Measurements from ENCODE around the gene ZBTB7B. TPM values are rescaled to one million over a fixed set of nuclear protein-coding genes. Genes with fewer than 3 reads are reported as not detected.

The ZBTB7B gene
- total and polyA plus RNA-seq, 9 of the 15 experiments (the other 6 are each of a cell fraction or from before 2014, with no cell fraction given) = 0.04 to 46.5 (median 15.2) TPM

DNA sequence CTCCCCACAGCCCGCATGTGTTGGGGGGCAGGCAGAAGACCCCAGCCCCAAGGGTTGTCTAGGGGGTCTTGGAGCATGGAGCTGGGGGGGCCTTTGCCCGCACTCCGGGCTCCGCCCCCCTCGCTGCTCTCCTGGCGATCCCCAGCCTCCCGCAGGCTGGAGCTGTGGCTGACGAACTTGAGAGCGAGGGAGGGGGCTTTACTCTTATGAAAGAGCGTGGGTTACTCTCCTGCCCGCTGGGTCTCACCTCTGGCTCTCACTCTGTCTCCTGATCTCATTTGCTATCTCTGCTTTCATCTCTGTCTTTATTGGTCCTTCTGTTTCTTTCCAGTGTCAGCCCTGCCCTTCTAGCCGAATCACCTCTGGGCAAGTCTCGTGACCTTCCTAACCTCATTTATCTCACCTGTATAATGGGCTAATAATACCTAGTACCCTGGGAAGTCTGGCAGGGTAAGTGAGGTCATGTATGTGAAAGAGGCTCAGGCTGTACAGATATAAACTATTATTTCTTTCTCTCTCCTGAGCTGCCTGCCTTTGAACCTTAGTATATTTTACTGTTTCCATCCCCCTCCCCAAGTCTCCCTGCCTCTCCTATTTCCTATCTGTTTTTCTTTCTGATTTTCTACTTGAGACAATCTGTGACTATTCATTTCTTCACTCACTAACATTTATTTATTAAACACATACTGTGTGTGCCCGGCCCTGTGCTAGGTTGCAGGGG lies 61.7 kb downstream of the ZBTB7B start (continued):
- TF ChIP-seq, protein P1, sequence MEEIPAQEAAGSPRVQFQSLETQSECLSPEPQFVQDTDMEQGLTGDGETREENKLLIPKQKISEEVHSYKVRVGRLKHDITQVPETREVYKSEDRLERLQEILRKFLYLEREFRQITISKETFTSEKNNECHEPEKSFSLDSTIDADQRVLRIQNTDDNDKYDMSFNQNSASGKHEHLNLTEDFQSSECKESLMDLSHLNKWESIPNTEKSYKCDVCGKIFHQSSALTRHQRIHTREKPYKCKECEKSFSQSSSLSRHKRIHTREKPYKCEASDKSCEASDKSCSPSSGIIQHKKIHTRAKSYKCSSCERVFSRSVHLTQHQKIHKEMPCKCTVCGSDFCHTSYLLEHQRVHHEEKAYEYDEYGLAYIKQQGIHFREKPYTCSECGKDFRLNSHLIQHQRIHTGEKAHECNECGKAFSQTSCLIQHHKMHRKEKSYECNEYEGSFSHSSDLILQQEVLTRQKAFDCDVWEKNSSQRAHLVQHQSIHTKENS (CRISPR knock-in tag; IDR thresholded peaks at IDR 0.05) = no peak
- TF ChIP-seq POU5F1 (IDR thresholded peaks at IDR 0.05; ENCODE audit: borderline replicate concordance, low read depth, low read length, partially characterized antibody) = no peak
- TF ChIP-seq MEIS2 (IDR thresholded peaks at IDR 0.05; ENCODE audit: partially characterized antibody) = no peak
- TF ChIP-seq, protein P2, sequence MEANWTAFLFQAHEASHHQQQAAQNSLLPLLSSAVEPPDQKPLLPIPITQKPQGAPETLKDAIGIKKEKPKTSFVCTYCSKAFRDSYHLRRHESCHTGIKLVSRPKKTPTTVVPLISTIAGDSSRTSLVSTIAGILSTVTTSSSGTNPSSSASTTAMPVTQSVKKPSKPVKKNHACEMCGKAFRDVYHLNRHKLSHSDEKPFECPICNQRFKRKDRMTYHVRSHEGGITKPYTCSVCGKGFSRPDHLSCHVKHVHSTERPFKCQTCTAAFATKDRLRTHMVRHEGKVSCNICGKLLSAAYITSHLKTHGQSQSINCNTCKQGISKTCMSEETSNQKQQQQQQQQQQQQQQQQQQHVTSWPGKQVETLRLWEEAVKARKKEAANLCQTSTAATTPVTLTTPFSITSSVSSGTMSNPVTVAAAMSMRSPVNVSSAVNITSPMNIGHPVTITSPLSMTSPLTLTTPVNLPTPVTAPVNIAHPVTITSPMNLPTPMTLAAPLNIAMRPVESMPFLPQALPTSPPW (CRISPR knock-in tag; IDR thresholded peaks at IDR 0.05) = peak; percentile 47
- TF ChIP-seq PCBP2 (IDR thresholded peaks at IDR 0.05; ENCODE audit: low read depth, low read length, poor library complexity, severe bottlenecking) = no peak
- TF ChIP-seq ZNF695 (CRISPR knock-in tag; IDR thresholded peaks at IDR 0.05) = no peak
- no peak for TF ChIP-seq RBM14 (IDR thresholded peaks at IDR 0.05; ENCODE audit: borderline replicate concordance, insufficient read depth, low read depth, low read length)
- TF ChIP-seq ZKSCAN1 (IDR thresholded peaks at IDR 0.05; ENCODE audit: low read depth, low read length) = no peak
- no peak for TF ChIP-seq SRSF1 (IDR thresholded peaks at IDR 0.05; ENCODE audit: low read depth, low read length)
- no peak for TF ChIP-seq YBX1 (IDR thresholded peaks at IDR 0.05)
- TF ChIP-seq, protein P3, sequence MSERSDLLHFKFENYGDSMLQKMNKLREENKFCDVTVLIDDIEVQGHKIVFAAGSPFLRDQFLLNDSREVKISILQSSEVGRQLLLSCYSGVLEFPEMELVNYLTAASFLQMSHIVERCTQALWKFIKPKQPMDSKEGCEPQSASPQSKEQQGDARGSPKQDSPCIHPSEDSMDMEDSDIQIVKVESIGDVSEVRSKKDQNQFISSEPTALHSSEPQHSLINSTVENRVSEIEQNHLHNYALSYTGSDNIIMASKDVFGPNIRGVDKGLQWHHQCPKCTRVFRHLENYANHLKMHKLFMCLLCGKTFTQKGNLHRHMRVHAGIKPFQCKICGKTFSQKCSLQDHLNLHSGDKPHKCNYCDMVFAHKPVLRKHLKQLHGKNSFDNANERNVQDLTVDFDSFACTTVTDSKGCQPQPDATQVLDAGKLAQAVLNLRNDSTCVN (CRISPR knock-in tag; IDR thresholded peaks at IDR 0.05) = no peak
- TF ChIP-seq HMG20B (CRISPR knock-in tag; IDR thresholded peaks at IDR 0.05) = no peak
- no peak for TF ChIP-seq FOSL1 (tag; conservative IDR thresholded peaks at IDR 0.05)
- no peak for TF ChIP-seq GATAD2B (IDR thresholded peaks at IDR 0.05; ENCODE audit: borderline replicate concordance)
- TF ChIP-seq CC2D1A (IDR thresholded peaks at IDR 0.05) = peak; percentile 49; the same call in 1 of the 2 replicates
- TF ChIP-seq NEUROD1 (IDR thresholded peaks at IDR 0.05; ENCODE audit: borderline replicate concordance, low read depth, low read length, partially characterized antibody) = no peak
- peak; percentile 97 for TF ChIP-seq CHD4 (IDR thresholded peaks at IDR 0.05; ENCODE audit: insufficient read depth, insufficient replicate concordance, low read depth, low read length, poor library complexity, severe bottlenecking)
- no peak for TF ChIP-seq KDM4B (IDR thresholded peaks at IDR 0.05; ENCODE audit: borderline replicate concordance in 2 of 2, low read depth in 1 of 2)
- TF ChIP-seq OTX1 (CRISPR knock-in tag; IDR thresholded peaks at IDR 0.05) = no peak
- 0 out of 2 replicates have a peak, but pooled peaks have one; percentile 81 for TF ChIP-seq NBN (IDR thresholded peaks at IDR 0.05; ENCODE audit: low read depth)
- TF ChIP-seq KHSRP (IDR thresholded peaks at IDR 0.05) = no peak
- no peak for TF ChIP-seq HNRNPUL1 (IDR thresholded peaks at IDR 0.05; ENCODE audit: low read length)
- TF ChIP-seq, protein P4, sequence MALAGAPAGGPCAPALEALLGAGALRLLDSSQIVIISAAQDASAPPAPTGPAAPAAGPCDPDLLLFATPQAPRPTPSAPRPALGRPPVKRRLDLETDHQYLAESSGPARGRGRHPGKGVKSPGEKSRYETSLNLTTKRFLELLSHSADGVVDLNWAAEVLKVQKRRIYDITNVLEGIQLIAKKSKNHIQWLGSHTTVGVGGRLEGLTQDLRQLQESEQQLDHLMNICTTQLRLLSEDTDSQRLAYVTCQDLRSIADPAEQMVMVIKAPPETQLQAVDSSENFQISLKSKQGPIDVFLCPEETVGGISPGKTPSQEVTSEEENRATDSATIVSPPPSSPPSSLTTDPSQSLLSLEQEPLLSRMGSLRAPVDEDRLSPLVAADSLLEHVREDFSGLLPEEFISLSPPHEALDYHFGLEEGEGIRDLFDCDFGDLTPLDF (CRISPR knock-in tag; IDR thresholded peaks at IDR 0.05) = no peak
- TF ChIP-seq RFX1 (IDR thresholded peaks at IDR 0.05) = no peak
- no peak for TF ChIP-seq TCF3 (CRISPR knock-in tag; IDR thresholded peaks at IDR 0.05)

Data from K562 (cell line).